ENCODE data around the gene RNF224.

RNF224 gene

GRCh38 chr9:137189297-137190295, 37.7 kb upstream of the RNF224 start:
- Histone ChIP-seq H3K9ac (ENCODE audit: low read length) (peak overlapping the region; percentile 80), H3K4me1 (ENCODE audit: low read length) (peaks cover 18% of the 10 kb centered on the region), H3K79me2 (ENCODE audit: low read length) (peaks cover 46% of the 10 kb centered on the region), H3K27ac (ENCODE audit: low read length) (peak overlapping the region; percentile 80), H3K4me2 (ENCODE audit: low read length) (peak overlapping the region; percentile 90), H2AFZ (ENCODE audit: low read depth, low read length) (no peak overlapping the region), H3K27me3 (ENCODE audit: low read depth, low read length) (no peaks in the 10 kb centered on the region), H4K20me1 (ENCODE audit: insufficient read depth, low read length) (no peaks in the 10 kb centered on the region), H3K4me3 (ENCODE audit: low read length) (peak overlapping the region; percentile 86), H3K36me3 (replicated peaks; ENCODE audit: low read depth, low read length) (peaks cover 8% of the 10 kb centered on the region), H3K9me3 (ENCODE audit: insufficient read depth, low read length) (no peaks in the 10 kb centered on the region)
- TF ChIP-seq CTCF (IDR thresholded peaks at IDR 0.05; ENCODE audit: low read depth, low read length) (no peak), EZH2phosphoT487 (IDR thresholded peaks at IDR 0.05; ENCODE audit: low read depth) (no peak)

DNA sequence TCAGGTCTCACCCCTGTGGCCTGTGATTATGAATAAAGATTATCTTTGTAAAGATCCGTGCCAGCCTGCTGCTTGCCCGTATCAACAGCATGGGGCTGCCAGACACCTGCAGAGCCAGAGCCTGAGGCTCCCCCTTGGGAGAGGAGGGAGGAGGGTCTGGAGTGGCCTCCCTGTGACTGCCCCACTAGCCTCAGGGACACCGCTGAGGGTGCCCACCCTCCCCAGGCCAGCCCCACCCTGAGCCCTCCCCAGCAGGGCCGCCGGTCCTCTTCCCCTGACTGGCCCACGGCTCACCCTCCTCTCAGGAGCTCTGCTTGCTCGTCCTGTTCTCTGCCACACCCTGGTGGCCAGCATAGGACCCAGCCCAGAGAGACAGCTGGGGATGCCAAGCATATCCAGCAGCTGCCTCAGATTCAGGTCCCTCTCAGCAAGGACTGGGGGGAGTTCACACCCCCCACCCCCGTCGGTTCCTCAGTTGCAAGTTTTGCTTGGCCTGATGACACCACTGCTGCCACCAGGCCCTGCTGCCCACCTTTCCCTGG, 36.9 kb upstream of the RNF224 start:
- no peaks in the 10 kb centered on the region for H4K20me1 ChIP-seq (ENCODE audit: insufficient read depth, low read length)
- H2AFZ ChIP-seq (ENCODE audit: low read depth, low read length): no peak overlapping the region
- H3K9me3 ChIP-seq (ENCODE audit: insufficient read depth, low read length): no peaks in the 10 kb centered on the region
- TF ChIP-seq EZH2phosphoT487 (IDR thresholded peaks at IDR 0.05; ENCODE audit: low read depth): no peak
- no peak overlapping the region for H3K27ac ChIP-seq (ENCODE audit: low read length)
- H3K79me2 ChIP-seq (ENCODE audit: low read length): peaks cover 46% of the 10 kb centered on the region
- H3K9ac ChIP-seq (ENCODE audit: low read length): no peak overlapping the region
- peaks cover 18% of the 10 kb centered on the region for H3K4me1 ChIP-seq (ENCODE audit: low read length)
- peak overlapping the region; percentile 90 for H3K4me2 ChIP-seq (ENCODE audit: low read length)
- H3K4me3 ChIP-seq (ENCODE audit: low read length): no peak overlapping the region
- H3K36me3 ChIP-seq (replicated peaks; ENCODE audit: low read depth, low read length): peaks cover 8% of the 10 kb centered on the region
- no peaks in the 10 kb centered on the region for H3K27me3 ChIP-seq (ENCODE audit: low read depth, low read length)

GRCh38 chr9:137191245-137191644, 36.1 kb upstream of the RNF224 start:
- Histone ChIP-seq H3K27me3 (ENCODE audit: low read depth, low read length) (no peaks in the 10 kb centered on the region), H2AFZ (ENCODE audit: low read depth, low read length) (no peak overlapping the region), H3K4me1 (ENCODE audit: low read length) (peaks cover 18% of the 10 kb centered on the region), H3K36me3 (replicated peaks; ENCODE audit: low read depth, low read length) (peaks cover 6% of the 10 kb centered on the region), H3K4me2 (ENCODE audit: low read length) (no peak overlapping the region), H3K4me3 (ENCODE audit: low read length) (no peak overlapping the region), H3K9ac (ENCODE audit: low read length) (no peak overlapping the region), H4K20me1 (ENCODE audit: insufficient read depth, low read length) (no peaks in the 10 kb centered on the region), H3K9me3 (ENCODE audit: insufficient read depth, low read length) (no peaks in the 10 kb centered on the region), H3K79me2 (ENCODE audit: low read length) (peaks cover 41% of the 10 kb centered on the region), H3K27ac (ENCODE audit: low read length) (no peak overlapping the region)
- TF ChIP-seq CTCF (IDR thresholded peaks at IDR 0.05; ENCODE audit: low read depth, low read length) (no peak), EZH2phosphoT487 (IDR thresholded peaks at IDR 0.05; ENCODE audit: low read depth) (no peak)

GRCh38 chr9:137191691-137192447, 35.4 kb upstream of the RNF224 start:
- H3K36me3 ChIP-seq (replicated peaks; ENCODE audit: low read depth, low read length): peaks cover 6% of the 10 kb centered on the region
- H3K27ac ChIP-seq (ENCODE audit: low read length): no peak overlapping the region
- no peaks in the 10 kb centered on the region for H3K27me3 ChIP-seq (ENCODE audit: low read depth, low read length)
- H4K20me1 ChIP-seq (ENCODE audit: insufficient read depth, low read length): no peaks in the 10 kb centered on the region
- TF ChIP-seq EZH2phosphoT487 (IDR thresholded peaks at IDR 0.05; ENCODE audit: low read depth) (no peak), CTCF (IDR thresholded peaks at IDR 0.05; ENCODE audit: low read depth, low read length) (no peak)
- H3K4me2 ChIP-seq (ENCODE audit: low read length): no peak overlapping the region
- no peaks in the 10 kb centered on the region for H3K9me3 ChIP-seq (ENCODE audit: insufficient read depth, low read length)
- H2AFZ ChIP-seq (ENCODE audit: low read depth, low read length): no peak overlapping the region
- no peak overlapping the region for H3K4me3 ChIP-seq (ENCODE audit: low read length)
- H3K79me2 ChIP-seq (ENCODE audit: low read length): peaks cover 34% of the 10 kb centered on the region
- peaks cover 17% of the 10 kb centered on the region for H3K4me1 ChIP-seq (ENCODE audit: low read length)
- H3K9ac ChIP-seq (ENCODE audit: low read length): no peak overlapping the region

All from OCI-LY3 (cell line).